Activated CD8-positive, alpha-beta T cell treated with anti-CD3 and anti-CD28 coated beads for 36 hours (primary cell): ENCODE measurements around the gene HNRNPC. TPM values are rescaled to one million over a fixed set of nuclear protein-coding genes. Genes with fewer than 3 reads are reported as not detected.

Experiments used
- ATAC-seq: fragments of 200-7000 bp; cut with Tn5 transposase; one replicate; pipeline ENCODE4 v1.10.0; 2021; ENCODE audit warnings: mild to moderate bottlenecking, moderate library complexity
- CTCF ChIA-PET: fragments of 350-600 bp; sonication (Branson Sonifier 250); formaldehyde crosslinking; loops from one replicate; lab custom pipeline; 2021; ENCODE audit warnings: antibody characterized with exemption; lab: Charles Lee
- POLR2A ChIA-PET: fragments of 350-600 bp; sonication (Branson Sonifier 250); formaldehyde crosslinking; loops from one replicate; lab custom pipeline; 2021; ENCODE audit warnings: antibody characterized with exemption; lab: Charles Lee
- DNase-seq: peaks from one replicate; pipeline ENCODE4 v3.0.0-alpha.2; 2020
- H3K27ac Mint-ChIP-seq: one replicate; pipeline ENCODE4 v1.8.0; 2021; ENCODE audit warnings: mild to moderate bottlenecking, mixed read lengths
- H3K27me3 Mint-ChIP-seq: one replicate; pipeline ENCODE4 v1.8.0; 2021; ENCODE audit warnings: mixed read lengths
- H3K36me3 Mint-ChIP-seq: one replicate; pipeline ENCODE4 v1.8.0; 2021; ENCODE audit warnings: low read depth, mixed read lengths
- H3K4me1 Mint-ChIP-seq: one replicate; pipeline ENCODE4 v1.8.0; 2021; ENCODE audit warnings: low read depth, mixed read lengths
- H3K4me3 Mint-ChIP-seq: one replicate; pipeline ENCODE4 v1.8.0; 2021; ENCODE audit warnings: mild to moderate bottlenecking, moderate library complexity, mixed read lengths
- H3K9me3 Mint-ChIP-seq: one replicate; pipeline ENCODE4 v1.8.0; 2021; ENCODE audit warnings: mixed read lengths
- CTCF ChIP-seq: fragments of 200-600 bp; IDR thresholded peaks from one replicate; pipeline ENCODE4 v1.8.0; 2022; ENCODE audit warnings: antibody characterized with exemption, mild to moderate bottlenecking
- intact Hi-C: fragments of 100-400 bp; cut with micrococcal nuclease; formaldehyde crosslinking; loops from one replicate; pipeline ENCODE4 v1.10.0; 2022
- total RNA-seq, 2 experiments: library from RNA; stranded (reverse); gene quantifications; one replicate each; pipeline ENCODE4 v1.2.3, GENCODE V29; 2021

The HNRNPC gene
- total RNA-seq, 2 experiments from 2014 or later, result 1,078 to 1,115 TPM

GRCh38 chr14:21238823-21239518 lies 30.3 kb downstream of the HNRNPC start:
- Mint-ChIP-seq H3K36me3 (peaks cover 63% of the 10 kb centered on the region), H3K4me1 (peaks cover 88% of the 10 kb centered on the region), H3K27me3 (no peaks in the 10 kb centered on the region), H3K4me3 (no peak overlapping the region), H3K9me3 (no peaks in the 10 kb centered on the region), H3K27ac (peak overlapping the region; percentile 30)
- POLR2A ChIA-PET, result interaction anchor here (0.7 to 12.7 kb wide), 8 partner anchors 10 to 218 kb away, joined by 3 to 146 read pairs (median 3); no protein-coding TSS in a partner anchor
- DNase-seq (no peak), ATAC-seq (no peak)
- no peak for TF ChIP-seq CTCF
- intact Hi-C loops, result loop anchor here (10.0 kb wide), 1 partner anchor 146 kb away; the partner anchor contains the start of gene SUPT16H
- CTCF ChIA-PET, result interaction anchor here (0.6 to 7.8 kb wide), 4 partner anchors 11 to 134 kb away, joined by 3 to 56 read pairs (median 3); no protein-coding TSS in a partner anchor

GRCh38 chr14:21236948-21237797 lies 32.1 kb downstream of the HNRNPC start:
- intact Hi-C loops, result loop anchor here (10.0 kb wide), 1 partner anchor 148 kb away; the partner anchor contains the start of gene SUPT16H
- ATAC-seq, result no peak
- CTCF ChIA-PET, result no interaction called here
- no peak for DNase-seq
- Mint-ChIP-seq H3K4me1 (peaks cover 91% of the 10 kb centered on the region), H3K9me3 (no peaks in the 10 kb centered on the region), H3K36me3 (peaks cover 70% of the 10 kb centered on the region), H3K4me3 (no peak overlapping the region), H3K27ac (peak overlapping the region; percentile 57), H3K27me3 (no peaks in the 10 kb centered on the region)
- POLR2A ChIA-PET, result interaction anchor here (1.0 to 12.7 kb wide), 3 partner anchors 10 to 24 kb away, joined by 3 to 146 read pairs (median 5); no protein-coding TSS in a partner anchor
- no peak for TF ChIP-seq CTCF

- Mint-ChIP-seq H3K9me3 (no peaks in the 10 kb centered on the region), H3K27me3 (no peaks in the 10 kb centered on the region), H3K4me3 (peak overlapping the region; percentile 40), H3K27ac (peak overlapping the region; percentile 51), H3K36me3 (peaks cover 79% of the 10 kb centered on the region), H3K4me1 (peaks cover 94% of the 10 kb centered on the region)
- ChIA-PET POLR2A (interaction anchor here (0.7 to 1.0 kb wide), 2 partner anchors 9 to 11 kb away, joined by 3 to 4 read pairs; no protein-coding TSS in a partner anchor), CTCF (interaction anchor here (1.0 kb wide), 1 partner anchor 9 kb away, joined by 3 read pairs; no protein-coding TSS in a partner anchor)
- TF ChIP-seq CTCF, result no peak
- ATAC-seq (no peak), DNase-seq (no peak)
- intact Hi-C loops, result loop anchor here (10.0 kb wide), 1 partner anchor 151 kb away; the partner anchor contains the start of gene SUPT16H
These were observed 35.1 kb downstream of the HNRNPC start for GRCh38 chr14:21234112-21234511.

GRCh38 chr14:21233457-21234076 lies 35.7 kb downstream of the HNRNPC start:
- ATAC-seq, result no peak
- peak overlapping the region; percentile 28 for H3K4me3 Mint-ChIP-seq
- DNase-seq, result no peak
- peak; percentile 34 for TF ChIP-seq CTCF
- peaks cover 89% of the 10 kb centered on the region for H3K4me1 Mint-ChIP-seq
- POLR2A ChIA-PET, result interaction anchor here (0.7 to 1.1 kb wide), 2 partner anchors 10 to 18 kb away, joined by 3 read pairs; no protein-coding TSS in a partner anchor
- no peaks in the 10 kb centered on the region for H3K27me3 Mint-ChIP-seq
- peaks cover 73% of the 10 kb centered on the region for H3K36me3 Mint-ChIP-seq
- CTCF ChIA-PET, result interaction anchor here (1.0 kb wide), 1 partner anchor 9 kb away, joined by 3 read pairs; no protein-coding TSS in a partner anchor
- H3K27ac Mint-ChIP-seq, result peak overlapping the region; percentile 76
- intact Hi-C loops, result loop anchor here (10.0 kb wide), 1 partner anchor 151 kb away; the partner anchor contains the start of gene SUPT16H
- no peaks in the 10 kb centered on the region for H3K9me3 Mint-ChIP-seq
